ENCODE measurements around the gene PIK3R5.
"Not testable (repeated sequence)": the region's sequence is repeated elsewhere in the genome, so short reads cannot be mapped to it uniquely, and the experiment has no call there.

Gene PIK3R5

GRCh38 chr17:8893621-8894201 is 71.8 kb downstream of the PIK3R5 start:
- DNase-seq, result no peak

- DNase-seq, result no peak
Measured at GRCh38 chr17:8893059-8893458, 72.4 kb downstream of the PIK3R5 start.

- DNase-seq, result no peak
Measured at GRCh38 chr17:8892338-8892690, 73.2 kb downstream of the PIK3R5 start.

- no peak for DNase-seq
Measured at GRCh38 chr17:8890671-8891070, 74.8 kb downstream of the PIK3R5 start.

- DNase-seq, result no peak
Measured at GRCh38 chr17:8889458-8890210, 75.9 kb downstream of the PIK3R5 start.

- DNase-seq, result no peak
Measured at GRCh38 chr17:8888704-8889302, 76.7 kb downstream of the PIK3R5 start.

GRCh38 chr17:8887834-8888703 is 77.4 kb downstream of the PIK3R5 start:
- no peak for DNase-seq

GRCh38 chr17:8887301-8887700 is 78.2 kb downstream of the PIK3R5 start:
- DNase-seq, result no peak

- DNase-seq, result no peak
Measured at GRCh38 chr17:8885967-8886684, 79.4 kb downstream of the PIK3R5 start.

GRCh38 chr17:8885163-8885966 is 80.1 kb downstream of the PIK3R5 start:
- DNase-seq, result not testable (repeated sequence)

GRCh38 chr17:8884336-8884990 is 81.0 kb downstream of the PIK3R5 start:
- DNase-seq, result no peak

- no peak for DNase-seq
Measured at GRCh38 chr17:8883353-8883752, 82.2 kb downstream of the PIK3R5 start.

GRCh38 chr17:8881606-8882005 is 83.9 kb downstream of the PIK3R5 start:
- DNase-seq, result no peak

- DNase-seq, result no peak
Measured at GRCh38 chr17:8880466-8880865, 85.0 kb downstream of the PIK3R5 start.

GRCh38 chr17:8879410-8879809 is 86.1 kb downstream of the PIK3R5 start:
- DNase-seq, result no peak

- no peak for DNase-seq
Measured at GRCh38 chr17:8877984-8878383, 87.5 kb downstream of the PIK3R5 start.

- DNase-seq, result no peak
Measured at GRCh38 chr17:8875957-8876356, 89.5 kb downstream of the PIK3R5 start.

GRCh38 chr17:8875436-8875835 is 90.1 kb downstream of the PIK3R5 start:
- DNase-seq, result no peak

GRCh38 chr17:8873801-8874715 is 91.4 kb downstream of the PIK3R5 start:
- DNase-seq, result no peak

Data from NCI-H1092 treated with DMSO at 0.1 percent for 48 hours (cell line).